ENCODE results near the gene FUT4.
"Not testable (repeated sequence)": the region's sequence is repeated elsewhere in the genome, so short reads cannot be mapped to it uniquely, and the experiment has no call there.

FUT4 gene

GRCh38 chr11:94558468-94558867 is 14.7 kb downstream of the FUT4 start:
- in situ Hi-C loops (cut with HindIII; ENCODE audit: low pct_ligation_motif_present, low pct_unique_long_range_greater_than_20kb, low sequenced_read_pairs), result no loop called here
- DNase-seq, result no peak

GRCh38 chr11:94558932-94559331 is 15.2 kb downstream of the FUT4 start:
- DNase-seq, result no peak
- in situ Hi-C loops (cut with HindIII; ENCODE audit: low pct_ligation_motif_present, low pct_unique_long_range_greater_than_20kb, low sequenced_read_pairs), result no loop called here

- in situ Hi-C loops (cut with HindIII; ENCODE audit: low pct_ligation_motif_present, low pct_unique_long_range_greater_than_20kb, low sequenced_read_pairs), result no loop called here
- no peak for DNase-seq
These were observed 15.6 kb downstream of the FUT4 start for GRCh38 chr11:94559361-94559760.

- DNase-seq, result no peak
- in situ Hi-C loops (cut with HindIII; ENCODE audit: low pct_ligation_motif_present, low pct_unique_long_range_greater_than_20kb, low sequenced_read_pairs), result no loop called here
These were observed 17.1 kb downstream of the FUT4 start for GRCh38 chr11:94560834-94561233.

- DNase-seq, result peak; percentile 39
- in situ Hi-C loops (cut with HindIII; ENCODE audit: low pct_ligation_motif_present, low pct_unique_long_range_greater_than_20kb, low sequenced_read_pairs), result no loop called here
These were observed 19.6 kb downstream of the FUT4 start for GRCh38 chr11:94563176-94563847.

- no peak for DNase-seq
- in situ Hi-C loops (cut with HindIII; ENCODE audit: low pct_ligation_motif_present, low pct_unique_long_range_greater_than_20kb, low sequenced_read_pairs), result no loop called here
These were observed 20.2 kb downstream of the FUT4 start for GRCh38 chr11:94563848-94564467.

- in situ Hi-C loops (cut with HindIII; ENCODE audit: low pct_ligation_motif_present, low pct_unique_long_range_greater_than_20kb, low sequenced_read_pairs), result no loop called here
- DNase-seq, result no peak
These were observed 23.5 kb downstream of the FUT4 start, which contains the start of gene PIWIL4 for GRCh38 chr11:94567181-94567670. PIWIL4 (plus strand) TSS chr11:94567368; CDS start chr11:94567519, 151 bp downstream.

- in situ Hi-C loops (cut with HindIII; ENCODE audit: low pct_ligation_motif_present, low pct_unique_long_range_greater_than_20kb, low sequenced_read_pairs), result no loop called here
- DNase-seq, result no peak
These were observed 24.5 kb downstream of the FUT4 start for GRCh38 chr11:94568200-94568599.

- in situ Hi-C loops (cut with HindIII; ENCODE audit: low pct_ligation_motif_present, low pct_unique_long_range_greater_than_20kb, low sequenced_read_pairs), result no loop called here
- no peak for DNase-seq
These were observed 25.0 kb downstream of the FUT4 start for GRCh38 chr11:94568717-94569116.

- DNase-seq; in situ Hi-C loops (cut with HindIII; ENCODE audit: low pct_ligation_motif_present, low pct_unique_long_range_greater_than_20kb, low sequenced_read_pairs): not testable (repeated sequence)
These were observed 29.3 kb downstream of the FUT4 start for GRCh38 chr11:94572975-94573374.

GRCh38 chr11:94574193-94574961 is 30.7 kb downstream of the FUT4 start:
- in situ Hi-C loops (cut with HindIII; ENCODE audit: low pct_ligation_motif_present, low pct_unique_long_range_greater_than_20kb, low sequenced_read_pairs), result no loop called here
- no peak for DNase-seq

- no peak for DNase-seq
- in situ Hi-C loops (cut with HindIII; ENCODE audit: low pct_ligation_motif_present, low pct_unique_long_range_greater_than_20kb, low sequenced_read_pairs), result no loop called here
These were observed 32.6 kb downstream of the FUT4 start for GRCh38 chr11:94576306-94576705.

- in situ Hi-C loops (cut with HindIII; ENCODE audit: low pct_ligation_motif_present, low pct_unique_long_range_greater_than_20kb, low sequenced_read_pairs), result no loop called here
These were observed 34.1 kb downstream of the FUT4 start for GRCh38 chr11:94577841-94578240.

GRCh38 chr11:94581926-94582325 is 38.2 kb downstream of the FUT4 start:
- no peak for DNase-seq
- in situ Hi-C loops (cut with HindIII; ENCODE audit: low pct_ligation_motif_present, low pct_unique_long_range_greater_than_20kb, low sequenced_read_pairs), result no loop called here

More at GRCh38 chr11:94577841-94578240, 34.1 kb downstream of the FUT4 start:
- DNase-seq, result no peak

GRCh38 chr11:94583213-94583865 is 39.6 kb downstream of the FUT4 start:
- DNase-seq, result no peak
- in situ Hi-C loops (cut with HindIII; ENCODE audit: low pct_ligation_motif_present, low pct_unique_long_range_greater_than_20kb, low sequenced_read_pairs), result no loop called here

GRCh38 chr11:94583866-94584500 is 40.3 kb downstream of the FUT4 start:
- in situ Hi-C loops (cut with HindIII; ENCODE audit: low pct_ligation_motif_present, low pct_unique_long_range_greater_than_20kb, low sequenced_read_pairs), result no loop called here
- DNase-seq, result no peak

- in situ Hi-C loops (cut with HindIII; ENCODE audit: low pct_ligation_motif_present, low pct_unique_long_range_greater_than_20kb, low sequenced_read_pairs), result no loop called here
- DNase-seq, result no peak
These were observed 41.3 kb downstream of the FUT4 start for GRCh38 chr11:94584978-94585377.

- in situ Hi-C loops (cut with HindIII; ENCODE audit: low pct_ligation_motif_present, low pct_unique_long_range_greater_than_20kb, low sequenced_read_pairs), result no loop called here
- no peak for DNase-seq
These were observed 41.7 kb downstream of the FUT4 start for GRCh38 chr11:94585399-94585798.

Measured in ACHN (cell line).